Activated T-helper 17 cell treated with anti-CD3 and anti-CD28 coated beads, Interleukin-2, amount 50 U/mL, for 72 hours (primary cell): Measurements from ENCODE around the gene TAPBP. TPM values are rescaled to one million over a fixed set of nuclear protein-coding genes. Genes with fewer than 3 reads are reported as not detected.
"Not testable (repeated sequence)": the region's sequence is repeated elsewhere in the genome, so short reads cannot be mapped to it uniquely, and the experiment has no call there.

Experiments
- ATAC-seq: fragments of 150-1000 bp; cut with Tn5 transposase; replicated peaks from 2 replicates; pipeline ENCODE4 v1.10.0; 2021; ENCODE audit warnings: mild to moderate bottlenecking, moderate library complexity
- H3K27ac Mint-ChIP-seq: one replicate; pipeline ENCODE4 v1.8.0; 2022; ENCODE audit warnings: mixed read lengths
- H3K27me3 Mint-ChIP-seq: one replicate; pipeline ENCODE4 v1.8.0; 2022; ENCODE audit warnings: mixed read lengths
- H3K36me3 Mint-ChIP-seq: one replicate; pipeline ENCODE4 v1.8.0; 2022; ENCODE audit warnings: low read depth, mild to moderate bottlenecking, mixed read lengths
- H3K4me1 Mint-ChIP-seq: one replicate; pipeline ENCODE4 v1.8.0; 2022; ENCODE audit warnings: mixed read lengths
- H3K4me3 Mint-ChIP-seq: one replicate; pipeline ENCODE4 v1.8.0; 2022; ENCODE audit warnings: mild to moderate bottlenecking, mixed read lengths
- H3K9me3 Mint-ChIP-seq: one replicate; pipeline ENCODE4 v1.8.0; 2022; ENCODE audit warnings: mixed read lengths
- total RNA-seq, 2 donors: library from RNA; stranded (reverse); gene quantifications; one replicate each; pipeline ENCODE4 v1.2.3, GENCODE V29; 2022

The TAPBP gene
- total RNA-seq, 2 donors from 2014 or later = 176 to 194 TPM

DNA sequence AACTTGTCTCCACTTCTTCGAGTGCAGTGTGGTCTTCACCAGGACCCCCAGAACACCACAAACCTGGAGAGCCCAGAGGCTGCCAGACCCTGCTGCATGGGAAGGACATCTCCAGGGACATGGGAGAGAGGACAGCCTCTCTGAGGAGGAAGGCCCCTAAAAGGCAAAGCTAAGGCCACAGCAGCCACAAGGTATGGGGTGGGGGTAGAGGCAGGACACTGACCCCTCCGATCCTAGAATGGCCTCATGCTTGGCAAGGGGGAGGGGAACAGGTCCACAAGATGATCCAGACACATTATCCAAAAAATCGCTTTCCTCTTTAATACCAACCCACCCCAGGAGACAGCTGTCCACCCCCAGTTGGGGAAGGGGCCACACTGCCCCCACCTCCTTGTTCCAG is 35.1 kb downstream of the TAPBP start:
- no peak overlapping the region for H3K27ac Mint-ChIP-seq
- H3K4me1 Mint-ChIP-seq = peaks cover 19% of the 10 kb centered on the region
- ATAC-seq = no peak
- no peaks in the 10 kb centered on the region for H3K9me3 Mint-ChIP-seq
- H3K36me3 Mint-ChIP-seq = peaks cover 76% of the 10 kb centered on the region
- H3K27me3 Mint-ChIP-seq = no peaks in the 10 kb centered on the region
- no peak overlapping the region for H3K4me3 Mint-ChIP-seq

DNA sequence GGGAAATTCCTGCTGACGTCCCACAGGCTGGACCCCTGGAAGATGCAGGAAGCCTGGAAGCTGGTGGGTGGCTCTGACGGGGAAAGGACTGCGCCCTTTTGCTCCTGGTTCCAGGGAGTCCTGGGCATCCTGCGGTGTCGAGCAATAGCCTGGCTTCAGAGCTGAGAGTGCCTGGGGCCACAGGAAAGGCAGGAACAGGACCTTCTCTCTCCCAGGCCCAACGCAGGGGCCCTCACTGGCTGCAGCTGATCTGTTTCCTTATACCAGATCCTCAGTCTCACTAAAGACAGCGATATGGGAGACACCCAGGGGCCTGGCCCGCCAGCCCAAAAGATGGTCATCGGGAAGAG is 35.5 kb downstream of the TAPBP start:
- Mint-ChIP-seq H3K9me3 (no peaks in the 10 kb centered on the region), H3K27me3 (no peaks in the 10 kb centered on the region), H3K36me3 (peaks cover 76% of the 10 kb centered on the region), H3K27ac (no peak overlapping the region), H3K4me3 (no peak overlapping the region), H3K4me1 (peaks cover 21% of the 10 kb centered on the region)
- ATAC-seq = no peak

DNA sequence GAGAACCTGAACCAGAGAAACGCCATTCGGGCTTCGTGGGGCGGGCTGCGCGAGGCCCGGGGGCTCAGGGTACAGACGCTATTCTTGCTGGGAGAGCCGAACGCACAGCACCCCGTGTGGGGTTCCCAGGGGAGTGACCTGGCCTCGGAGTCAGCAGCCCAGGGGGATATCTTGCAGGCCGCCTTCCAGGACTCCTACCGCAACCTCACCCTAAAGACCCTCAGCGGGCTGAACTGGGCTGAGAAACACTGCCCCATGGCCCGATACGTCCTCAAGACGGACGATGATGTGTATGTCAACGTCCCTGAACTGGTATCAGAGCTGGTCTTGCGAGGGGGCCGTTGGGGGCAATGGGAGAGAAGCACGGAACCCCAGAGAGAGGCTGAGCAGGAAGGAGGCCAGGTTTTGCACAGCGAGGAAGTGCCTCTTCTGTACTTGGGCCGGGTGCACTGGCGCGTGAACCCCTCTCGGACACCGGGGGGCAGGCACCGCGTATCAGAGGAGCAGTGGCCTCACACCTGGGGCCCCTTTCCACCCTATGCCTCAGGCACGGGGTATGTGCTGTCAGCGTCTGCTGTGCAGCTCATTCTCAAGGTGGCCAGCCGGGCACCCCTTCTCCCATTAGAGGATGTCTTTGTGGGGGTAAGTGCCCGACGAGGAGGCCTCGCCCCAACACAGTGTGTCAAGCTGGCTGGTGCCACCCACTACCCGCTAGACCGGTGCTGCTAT is 36.1 kb downstream of the TAPBP start:
- H3K36me3 Mint-ChIP-seq = peaks cover 76% of the 10 kb centered on the region

DNA sequence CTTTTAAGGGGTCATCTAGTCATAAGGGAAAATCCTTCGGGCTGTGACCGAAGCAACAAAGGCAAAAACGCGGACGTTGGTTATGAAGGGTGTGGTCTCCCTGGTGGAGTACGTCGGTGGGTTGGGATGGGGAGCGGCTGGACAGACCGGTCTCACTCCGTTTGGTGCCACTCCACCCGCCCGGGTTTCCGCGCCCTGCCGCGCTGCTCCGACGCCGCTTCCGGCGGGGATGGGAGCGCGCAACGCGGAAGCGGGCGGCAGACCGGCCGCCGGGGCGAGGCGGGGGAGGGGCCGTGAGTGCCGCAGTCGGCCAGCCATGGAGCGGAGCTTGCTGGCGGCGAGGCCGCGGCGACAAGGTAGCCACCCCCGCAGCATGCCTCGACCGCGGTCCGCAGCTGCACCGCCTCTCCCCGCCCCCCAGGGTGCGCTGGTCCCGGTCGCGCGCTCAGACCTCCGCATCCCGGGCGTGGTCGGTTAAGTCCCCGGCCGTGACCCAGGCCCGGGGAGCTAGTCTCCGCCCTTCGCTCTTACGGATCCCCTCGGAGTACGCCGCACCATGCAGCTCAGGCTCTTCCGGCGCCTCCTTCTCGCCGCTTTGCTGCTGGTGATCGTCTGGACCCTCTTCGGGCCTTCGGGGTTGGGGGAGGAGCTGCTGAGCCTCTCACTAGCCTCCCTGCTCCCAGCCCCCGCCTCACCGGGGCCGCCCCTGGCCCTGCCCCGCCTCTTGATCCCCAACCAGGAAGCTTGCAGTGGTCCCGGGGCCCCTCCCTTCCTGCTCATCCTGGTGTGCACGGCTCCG is 36.8 kb downstream of the TAPBP start, which contains the start of gene B3GALT4:
Gene B3GALT4 (plus strand): TSS at position 260 of the 799 bp plus-strand sequence. CDS start 297 bp downstream, at position 557.
- Mint-ChIP-seq H3K9me3 (no peaks in the 10 kb centered on the region), H3K4me1 (peaks cover 26% of the 10 kb centered on the region), H3K4me3 (peak within 1 kb of the TSS; percentile 88), H3K27ac (peak within 1 kb of the TSS; percentile 96), H3K27me3 (no peaks in the 10 kb centered on the region), H3K36me3 (peaks cover 76% of the 10 kb centered on the region)
- peak; percentile 79 for ATAC-seq

More for the DNA sequence above, 36.1 kb downstream of the TAPBP start:
- Mint-ChIP-seq H3K4me1 (peaks cover 26% of the 10 kb centered on the region), H3K9me3 (no peaks in the 10 kb centered on the region), H3K4me3 (peak overlapping the region; percentile 88), H3K27me3 (no peaks in the 10 kb centered on the region), H3K27ac (peak overlapping the region; percentile 83)
- ATAC-seq = no peak

DNA sequence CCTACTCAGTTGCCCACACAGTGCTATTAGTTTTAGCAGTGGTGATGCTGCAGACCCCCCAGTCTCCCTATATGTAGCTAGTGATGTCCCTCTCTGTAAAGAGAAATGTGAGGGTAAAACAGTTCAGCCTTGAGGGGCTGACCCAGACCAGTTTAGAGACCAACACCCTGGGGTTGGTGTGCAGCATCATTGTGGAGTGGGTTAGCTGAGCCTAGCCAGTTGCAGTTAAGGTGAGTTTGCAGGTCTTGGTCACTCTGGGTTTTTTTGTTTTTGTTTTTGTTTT is 37.4 kb downstream of the TAPBP start:
- Mint-ChIP-seq H3K4me1 (peaks cover 26% of the 10 kb centered on the region), H3K36me3 (peaks cover 79% of the 10 kb centered on the region), H3K4me3 (peak overlapping the region; percentile 88), H3K27ac (peak overlapping the region; percentile 96), H3K27me3 (no peaks in the 10 kb centered on the region), H3K9me3 (no peaks in the 10 kb centered on the region)
- ATAC-seq = no peak

DNA sequence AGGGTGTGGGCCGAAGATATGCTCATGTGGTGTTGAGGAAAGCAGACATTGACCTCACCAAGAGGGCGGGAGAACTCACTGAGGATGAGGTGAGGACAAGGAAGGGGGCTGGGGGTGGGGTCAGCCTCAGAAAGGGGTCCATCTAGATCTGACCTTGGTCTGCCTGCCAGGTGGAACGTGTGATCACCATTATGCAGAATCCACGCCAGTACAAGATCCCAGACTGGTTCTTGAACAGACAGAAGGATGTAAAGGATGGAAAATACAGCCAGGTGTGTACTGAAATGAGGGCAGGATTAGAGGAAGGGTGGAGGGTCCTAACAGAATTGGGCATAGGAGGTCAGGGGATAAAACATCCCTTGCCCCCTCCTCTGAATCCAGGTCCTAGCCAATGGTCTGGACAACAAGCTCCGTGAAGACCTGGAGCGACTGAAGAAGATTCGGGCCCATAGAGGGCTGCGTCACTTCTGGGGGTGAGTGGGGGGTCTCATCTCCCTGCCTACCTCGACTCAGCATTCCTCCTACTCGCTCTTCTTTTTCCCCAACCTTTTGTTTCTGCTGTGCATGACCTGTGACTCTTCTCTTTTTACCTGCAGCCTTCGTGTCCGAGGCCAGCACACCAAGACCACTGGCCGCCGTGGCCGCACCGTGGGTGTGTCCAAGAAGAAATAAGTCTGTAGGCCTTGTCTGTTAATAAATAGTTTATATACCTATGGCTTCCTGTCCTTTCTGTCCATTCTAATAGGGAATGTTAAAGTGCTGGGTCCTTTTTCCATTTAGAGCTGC is 37.9 kb downstream of the TAPBP start:
- peaks cover 26% of the 10 kb centered on the region for H3K4me1 Mint-ChIP-seq
- ATAC-seq, H3K27me3 Mint-ChIP-seq, H3K9me3 Mint-ChIP-seq: not testable (repeated sequence)
- H3K36me3 Mint-ChIP-seq = peaks cover 80% of the 10 kb centered on the region
- peak overlapping the region; percentile 96 for H3K27ac Mint-ChIP-seq
- peak overlapping the region; percentile 88 for H3K4me3 Mint-ChIP-seq

DNA sequence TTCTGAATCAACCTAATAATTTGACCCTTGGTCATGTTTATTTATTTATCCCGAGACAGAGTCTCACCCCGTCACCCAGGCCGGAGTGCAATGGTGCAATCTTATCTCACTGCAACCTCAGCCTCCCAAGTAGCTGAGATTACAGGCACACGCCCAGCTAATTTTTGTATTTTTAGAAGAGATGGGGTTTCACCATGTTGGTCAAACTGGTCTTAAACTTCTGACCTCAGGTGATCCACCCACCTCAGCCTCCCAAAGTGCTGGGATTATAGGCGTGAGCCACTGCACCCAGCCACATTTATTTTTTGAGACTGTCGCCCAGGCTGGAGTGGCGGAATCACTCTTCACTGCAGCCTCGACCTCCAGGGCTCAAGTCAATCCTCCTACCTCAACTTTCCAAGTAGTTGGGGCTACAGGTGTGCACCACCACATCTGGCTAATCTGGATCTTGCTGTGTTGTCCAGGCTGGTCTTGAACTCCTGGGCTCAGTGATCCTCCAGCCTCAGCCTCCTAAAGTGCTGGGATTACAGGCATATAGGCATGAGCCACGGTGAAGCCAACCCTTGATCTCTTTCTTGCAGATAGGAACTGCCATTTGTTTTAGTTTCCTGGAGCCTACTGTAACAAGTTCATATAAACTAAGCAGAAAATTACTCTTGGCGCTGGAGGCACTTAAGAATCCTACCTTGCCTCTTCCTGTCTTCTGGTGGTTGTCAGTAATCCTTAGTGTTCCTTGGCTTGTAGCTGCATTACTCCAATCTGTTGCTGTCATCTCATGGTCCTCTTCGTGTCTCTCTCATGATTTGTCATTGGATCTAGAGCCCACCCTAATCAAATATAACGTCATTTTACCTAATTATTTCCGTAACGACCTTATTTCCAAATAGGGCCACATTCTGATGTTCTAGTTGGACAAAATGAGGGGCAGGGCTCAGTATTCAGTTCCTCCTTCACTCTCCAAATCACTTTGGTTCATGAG is 39.7 kb downstream of the TAPBP start:
- no peak for ATAC-seq
- no peaks in the 10 kb centered on the region for H3K27me3 Mint-ChIP-seq
- H3K4me3 Mint-ChIP-seq = peak overlapping the region; percentile 88
- peaks cover 84% of the 10 kb centered on the region for H3K36me3 Mint-ChIP-seq
- peak overlapping the region; percentile 96 for H3K27ac Mint-ChIP-seq
- H3K9me3 Mint-ChIP-seq = no peaks in the 10 kb centered on the region
- peaks cover 39% of the 10 kb centered on the region for H3K4me1 Mint-ChIP-seq

DNA sequence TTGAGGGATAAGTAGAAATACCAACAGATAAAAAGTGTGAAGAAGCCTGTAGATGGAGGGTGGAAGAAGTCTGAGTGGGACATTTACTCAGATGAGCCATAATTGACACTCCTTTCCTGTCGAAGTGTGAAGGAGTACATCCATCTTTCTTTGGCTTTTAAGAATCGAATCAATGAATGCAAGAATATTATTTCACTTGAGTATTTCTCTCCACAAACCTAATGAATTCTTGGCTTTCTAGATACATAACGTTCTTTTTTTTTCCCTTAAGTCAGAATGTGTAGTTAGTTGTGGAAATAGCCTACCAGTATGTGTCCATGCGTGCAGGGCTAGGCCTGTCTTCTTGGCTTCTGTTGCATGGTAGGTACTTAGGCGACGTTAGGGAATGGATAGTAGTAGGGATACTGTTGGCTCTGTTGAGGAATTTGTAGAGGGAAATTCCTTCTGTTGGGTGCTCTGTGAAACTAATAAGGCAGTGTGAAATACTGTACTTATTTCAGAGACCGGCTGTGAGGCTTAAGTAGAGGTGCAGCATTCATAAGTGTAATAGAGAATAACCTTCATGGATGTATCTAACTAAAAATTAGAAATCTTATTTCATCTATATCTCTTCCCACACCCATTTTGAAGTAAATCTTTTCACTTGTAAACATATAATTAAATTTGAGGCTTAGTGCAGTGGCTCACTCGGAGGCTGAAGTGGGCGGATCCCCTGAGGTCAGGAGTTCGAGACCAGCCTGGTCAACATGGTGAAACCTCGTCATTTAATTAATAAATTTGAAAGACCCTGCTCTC is 40.6 kb downstream of the TAPBP start:
- no peaks in the 10 kb centered on the region for H3K9me3 Mint-ChIP-seq
- no peak for ATAC-seq
- peak overlapping the region; percentile 96 for H3K27ac Mint-ChIP-seq
- peak overlapping the region; percentile 88 for H3K4me3 Mint-ChIP-seq
- H3K4me1 Mint-ChIP-seq = peaks cover 39% of the 10 kb centered on the region
- H3K27me3 Mint-ChIP-seq = no peaks in the 10 kb centered on the region
- H3K36me3 Mint-ChIP-seq = peaks cover 88% of the 10 kb centered on the region

DNA sequence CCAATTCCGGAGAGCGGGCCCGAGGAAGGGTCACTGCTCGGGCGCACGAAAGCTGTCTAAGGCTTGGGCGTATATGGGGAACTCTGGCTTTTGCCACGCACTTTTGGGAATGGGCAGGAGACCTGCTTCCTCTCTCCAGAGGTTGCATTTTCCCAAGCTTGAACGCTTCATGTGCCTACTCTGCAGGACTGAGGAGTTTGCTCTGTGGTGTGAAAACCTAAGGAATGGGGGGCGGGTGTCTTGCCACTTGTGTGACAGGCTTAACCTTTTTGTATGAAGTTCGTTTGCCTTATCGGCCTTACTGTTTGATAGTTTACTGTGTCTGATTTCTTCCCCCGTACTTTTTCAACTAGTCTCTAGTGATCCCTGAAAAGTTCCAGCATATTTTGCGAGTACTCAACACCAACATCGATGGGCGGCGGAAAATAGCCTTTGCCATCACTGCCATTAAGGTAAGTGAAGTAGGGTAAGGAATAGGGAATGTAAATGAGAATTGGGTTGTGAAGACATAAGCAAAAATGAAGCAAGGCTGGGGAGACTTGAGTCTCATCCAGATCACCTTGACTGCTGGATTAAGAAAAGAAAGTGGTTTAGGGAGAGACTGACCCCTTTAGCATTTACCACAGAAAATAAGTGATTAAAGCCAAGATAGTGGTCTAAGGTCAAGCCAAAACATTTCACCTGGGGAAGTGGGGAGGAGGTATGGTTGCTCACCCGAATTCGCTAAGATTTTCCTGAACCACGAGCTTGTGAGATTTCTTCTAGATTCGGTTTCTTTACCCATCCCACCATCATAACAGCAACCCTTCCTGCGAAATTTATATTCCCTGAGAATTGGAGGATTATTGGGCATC is 41.4 kb downstream of the TAPBP start:
- Mint-ChIP-seq H3K9me3 (no peaks in the 10 kb centered on the region), H3K27ac (peak overlapping the region; percentile 96), H3K4me1 (peaks cover 39% of the 10 kb centered on the region), H3K36me3 (peaks cover 91% of the 10 kb centered on the region), H3K4me3 (peak overlapping the region; percentile 88), H3K27me3 (no peaks in the 10 kb centered on the region)
- peak; percentile 14 for ATAC-seq

DNA sequence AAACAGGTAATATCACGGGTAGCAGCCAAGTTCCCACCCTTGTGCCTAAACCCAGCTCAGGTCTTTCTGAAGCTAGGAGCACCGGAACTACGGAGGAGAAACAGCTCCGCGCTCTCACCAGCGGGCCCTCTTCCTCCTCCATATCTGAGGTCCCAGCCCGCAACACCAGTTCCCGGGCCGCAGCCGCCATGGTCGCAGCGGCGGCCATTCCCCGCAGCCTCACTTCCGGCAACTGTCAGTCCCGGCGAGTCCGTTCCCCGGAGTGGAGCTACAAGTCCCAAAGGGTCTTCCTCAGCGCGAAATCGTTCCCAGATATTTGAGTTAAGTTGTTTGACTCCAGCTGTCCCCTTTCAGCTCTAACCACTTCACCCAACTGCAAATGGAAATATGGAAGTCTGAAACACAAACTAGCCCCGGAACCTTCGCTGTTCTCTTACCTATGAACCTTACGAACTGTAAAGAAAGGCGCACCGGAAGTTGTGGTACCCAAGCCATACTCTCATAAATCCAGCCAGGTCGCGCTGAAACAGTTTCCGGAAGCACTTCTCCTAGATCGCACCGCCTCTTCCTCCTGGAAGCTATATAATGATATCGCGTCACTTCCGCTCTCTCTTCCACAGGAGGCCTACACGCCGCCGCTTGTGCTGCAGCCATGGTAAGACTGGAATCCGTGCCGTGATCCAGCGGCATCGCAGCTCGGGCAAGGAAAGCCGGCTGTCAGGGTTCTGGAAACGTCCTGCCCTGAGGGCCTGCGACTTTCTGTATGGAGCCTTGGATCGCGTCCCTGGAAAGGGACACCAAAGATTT is 42.2 kb downstream of the TAPBP start, which contains the start of the genes RPS18 and VPS52:
Gene RPS18 (plus strand): TSS at position 608 of the 807 bp plus-strand sequence. CDS start 45 bp downstream, at position 653.
Gene VPS52 (minus strand): TSS at position 409 of the 807 bp plus-strand sequence. CDS start 201 bp downstream, at position 208.
- Mint-ChIP-seq H3K27ac (peak within 1 kb of the TSS; percentile 96), H3K27me3 (no peaks in the 10 kb centered on the region), H3K9me3 (no peaks in the 10 kb centered on the region), H3K36me3 (peaks cover 92% of the 10 kb centered on the region), H3K4me1 (peaks cover 39% of the 10 kb centered on the region), H3K4me3 (peak within 1 kb of the TSS; percentile 88)
- peak; percentile 96 for ATAC-seq

DNA sequence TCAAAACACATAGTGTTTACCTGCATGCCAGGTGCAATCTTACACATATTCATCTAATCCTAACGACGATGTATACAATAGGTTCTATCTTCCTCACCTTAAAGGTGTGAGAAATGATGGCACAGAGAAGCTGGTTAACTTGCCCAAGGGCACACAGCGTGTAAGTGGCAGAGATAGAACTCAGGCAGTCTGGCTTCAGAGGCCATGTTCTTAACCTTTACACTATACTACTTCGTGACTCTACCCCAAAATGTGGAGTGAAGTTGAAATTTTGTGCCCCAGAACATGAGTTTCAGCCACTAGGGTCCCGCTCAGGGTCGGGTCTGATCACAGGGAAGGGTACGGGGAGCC is 42.8 kb downstream of the TAPBP start:
- H3K27me3 Mint-ChIP-seq = no peaks in the 10 kb centered on the region
- H3K4me3 Mint-ChIP-seq = peak overlapping the region; percentile 88
- H3K4me1 Mint-ChIP-seq = peaks cover 33% of the 10 kb centered on the region
- peaks cover 92% of the 10 kb centered on the region for H3K36me3 Mint-ChIP-seq
- H3K9me3 Mint-ChIP-seq = no peaks in the 10 kb centered on the region
- peak overlapping the region; percentile 96 for H3K27ac Mint-ChIP-seq
- peak; percentile 1 for ATAC-seq

DNA sequence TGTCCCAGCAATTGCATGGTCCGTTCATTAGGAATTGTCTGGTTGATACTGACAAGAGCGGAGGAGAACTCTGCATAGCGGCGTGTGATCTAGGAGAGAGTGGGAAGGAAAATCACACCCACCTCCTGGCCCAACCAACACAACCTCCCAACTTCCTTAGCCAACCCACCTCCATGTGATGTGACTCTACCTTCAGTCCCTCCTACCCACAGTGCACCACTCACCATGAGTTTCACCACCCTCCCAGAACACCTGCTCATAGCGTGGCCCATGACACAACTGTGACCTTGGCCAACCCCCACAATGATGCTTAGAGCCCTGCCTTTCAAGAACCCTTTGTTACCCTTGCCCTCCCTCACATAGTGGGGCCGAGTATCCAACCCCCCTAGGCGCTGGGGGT is 49.9 kb downstream of the TAPBP start:
- H3K36me3 Mint-ChIP-seq = peaks cover 100% of the 10 kb centered on the region
- H3K9me3 Mint-ChIP-seq = no peaks in the 10 kb centered on the region

More for the DNA sequence above, 49.9 kb downstream of the TAPBP start:
- no peak for ATAC-seq
- Mint-ChIP-seq H3K27me3 (no peaks in the 10 kb centered on the region), H3K27ac (no peak overlapping the region), H3K4me3 (no peak overlapping the region), H3K4me1 (no peaks in the 10 kb centered on the region)
